GM21360 (cell line): ENCODE results near the gene ZNF688.
"Not testable (repeated sequence)": the region's sequence is repeated elsewhere in the genome, so short reads cannot be mapped to it uniquely, and the experiment has no call there.

ENCODE experiments used
- ATAC-seq: cut with Tn5 transposase; IDR thresholded peaks from one replicate; pipeline ENCODE4 v1.9.1; 2021; ENCODE audit warnings: mild to moderate bottlenecking, moderate library complexity; ENCODE audit not compliant: unreplicated experiment

The ZNF688 gene

GRCh38 chr16:30535106-30535776 is 36.3 kb downstream of the ZNF688 start:
- no peak for ATAC-seq

- ATAC-seq, result peak; percentile 52
These were observed 37.0 kb downstream of the ZNF688 start, which contains the start of gene ZNF747 for GRCh38 chr16:30534368-30535105. Gene ZNF747, minus strand, starts transcription at chr16:30534858. Its CDS starts 179 bp downstream, at chr16:30534679.

- peak; percentile 14 for ATAC-seq
These were observed 37.7 kb downstream of the ZNF688 start for GRCh38 chr16:30533748-30534367.

GRCh38 chr16:30533146-30533522 is 38.4 kb downstream of the ZNF688 start:
- ATAC-seq, result no peak

- ATAC-seq, result no peak
These were observed 39.0 kb downstream of the ZNF688 start for GRCh38 chr16:30532285-30533145.

GRCh38 chr16:30530163-30531037 is 41.1 kb downstream of the ZNF688 start:
- ATAC-seq, result no peak

- no peak for ATAC-seq
These were observed 42.6 kb downstream of the ZNF688 start for GRCh38 chr16:30528799-30529457.

GRCh38 chr16:30527635-30528178 is 43.8 kb downstream of the ZNF688 start:
- ATAC-seq, result no peak

- peak; percentile 72 for ATAC-seq
These were observed 44.5 kb downstream of the ZNF688 start for GRCh38 chr16:30526823-30527634.

- ATAC-seq, result peak; percentile 16
These were observed 45.2 kb downstream of the ZNF688 start, which contains the start of gene ZNF768 for GRCh38 chr16:30526137-30526822. Gene ZNF768, minus strand, starts transcription at chr16:30526566. Its CDS starts 153 bp downstream, at chr16:30526413.

- no peak for ATAC-seq
These were observed 45.7 kb downstream of the ZNF688 start for GRCh38 chr16:30525844-30526136.

GRCh38 chr16:30524575-30525568 is 46.6 kb downstream of the ZNF688 start:
- ATAC-seq, result no peak

GRCh38 chr16:30523768-30524574 is 47.5 kb downstream of the ZNF688 start:
- no peak for ATAC-seq

GRCh38 chr16:30522702-30523463 is 48.6 kb downstream of the ZNF688 start:
- ATAC-seq, result not testable (repeated sequence)
